Smooth muscle cell (in vitro differentiated cells): Measurements from ENCODE around the gene SRD5A3. TPM values are rescaled to one million over a fixed set of nuclear protein-coding genes. Genes with fewer than 3 reads are reported as not detected.

ENCODE experiments used
- DNase-seq: peaks from one replicate; lab custom pipeline; 2025; ENCODE audit not compliant: unreplicated experiment; lab: John Stamatoyannopoulos, UW
- H2AFZ ChIP-seq: fragments of 200-600 bp; sonication (generic); 2 replicates; pipeline ENCODE4 v1.6.0; 2016; ENCODE audit warnings: antibody characterized with exemption, low read depth, mild to moderate bottlenecking
- H3F3A ChIP-seq: fragments of 200-600 bp; sonication (generic); 2 replicates; pipeline ENCODE4 v1.6.0; 2017; ENCODE audit warnings: antibody characterized with exemption, low read depth
- H3K27ac ChIP-seq: fragments of 200-600 bp; sonication (generic); 2 replicates; pipeline ENCODE4 v1.5.1; 2016; ENCODE audit warnings: low read depth, mild to moderate bottlenecking
- H3K27me3 ChIP-seq: fragments of 200-600 bp; sonication (generic); 2 replicates; pipeline ENCODE4 v1.6.1; 2016; ENCODE audit warnings: low read depth, mild to moderate bottlenecking
- H3K36me3 ChIP-seq: fragments of 200-600 bp; sonication (generic); 2 replicates; pipeline ENCODE4 v1.5.1; 2016; ENCODE audit warnings: low read depth
- H3K4me1 ChIP-seq: fragments of 200-600 bp; sonication (generic); 2 replicates; pipeline ENCODE4 v1.5.1; 2016; ENCODE audit warnings: low read depth
- H3K4me2 ChIP-seq: fragments of 200-600 bp; sonication (generic); 2 replicates; pipeline ENCODE4 v1.6.0; 2016; ENCODE audit warnings: mild to moderate bottlenecking
- H3K4me3 ChIP-seq: fragments of 200-600 bp; sonication (generic); 2 replicates; pipeline ENCODE4 v1.5.1; 2016; ENCODE audit warnings: mild to moderate bottlenecking
- H3K79me2 ChIP-seq: fragments of 200-600 bp; sonication (generic); 2 replicates; pipeline ENCODE4 v1.6.0; 2016; ENCODE audit warnings: low read depth, mild to moderate bottlenecking
- H3K9ac ChIP-seq: fragments of 200-600 bp; sonication (generic); 2 replicates; pipeline ENCODE4 v1.6.0; 2016; ENCODE audit warnings: low read depth
- H3K9me3 ChIP-seq: fragments of 200-600 bp; sonication (generic); replicated peaks from 2 replicates; pipeline ENCODE4 v1.5.1; 2016; ENCODE audit warnings: low read depth
- H4K20me1 ChIP-seq: fragments of 200-600 bp; sonication (generic); 2 replicates; pipeline ENCODE4 v1.6.0; 2016; ENCODE audit warnings: low read depth
- CTCF ChIP-seq: fragments of 200-600 bp; sonication (generic); IDR thresholded peaks from 2 replicates; pipeline ENCODE4 v1.5.1; 2017; ENCODE audit warnings: borderline replicate concordance, mild to moderate bottlenecking, antibody characterized with exemption; ENCODE audit not compliant: insufficient read depth, poor library complexity, severe bottlenecking
- WGBS: methylation state at CpG from one replicate; pipeline ENCODE4 v1.1.7; 2016; ENCODE audit warnings: low lambda C conversion rate; 5-methylcytosine and 5-hydroxymethylcytosine counted together
- polyA plus RNA-seq: library from polyadenylated mRNA; unstranded; fragments of >200 nt; fragmentation: Nextera tagmentation; extraction: Ambion mirVana; gene quantifications from 2 replicates; pipeline ENCODE4 v1.2.1, GENCODE V29; 2016
- small RNA-seq: library from RNA; depleted of rRNA; stranded (forward); fragments of <200 nt; gene quantifications from one replicate; pipeline ENCODE3, GENCODE V24; 2014
- total RNA-seq: library from RNA; depleted of rRNA; stranded (reverse); fragments of >200 nt; gene quantifications from 2 replicates; pipeline ENCODE4 v1.2.3, GENCODE V29; 2014

Gene SRD5A3
- total and polyA plus RNA-seq, 2 experiments from 2014 or later = 18.1 to 37.3 TPM

GRCh38 chr4:55416176-55416575 lies 70.1 kb downstream of the SRD5A3 start:
- Histone ChIP-seq H3F3A (peaks cover 14% of the 10 kb centered on the region), H3K4me1 (no peaks in the 10 kb centered on the region), H3K9ac (no peak overlapping the region), H3K79me2 (peaks cover 89% of the 10 kb centered on the region), H3K27ac (peak overlapping the region; percentile 16), H3K27me3 (no peaks in the 10 kb centered on the region), H3K4me2 (no peak overlapping the region), H4K20me1 (peaks cover 97% of the 10 kb centered on the region), H2AFZ (no peak overlapping the region), H3K4me3 (no peak overlapping the region), H3K9me3 (no peaks in the 10 kb centered on the region), H3K36me3 (peaks cover 14% of the 10 kb centered on the region)
- DNase-seq = no peak
- TF ChIP-seq CTCF = no peak
- WGBS = 88% methylated on average over 3 of the region's 3 CpGs

Small RNA genes lying within 50 kb of the gene (small RNA-seq; reads per million reads assigned to genes)
- not detected for gene RF00019

Other genes starting within 250 kb of the SRD5A3 start
- 56.3 and 58.6 TPM in 2 replicates for gene KDR, start 220.6 kb upstream of the SRD5A3 start, total RNA-seq
- 27.7 and 29.3 TPM in 2 replicates for gene KDR, start 220.6 kb upstream of the SRD5A3 start, polyA plus RNA-seq
- gene TMEM165, start 49.7 kb downstream of the SRD5A3 start, total RNA-seq = 235 and 266 TPM in 2 replicates
- 167 and 178 TPM in 2 replicates for gene TMEM165, start 49.7 kb downstream of the SRD5A3 start, polyA plus RNA-seq
- 32.3 and 39.5 TPM in 2 replicates for gene CLOCK, start 200.7 kb downstream of the SRD5A3 start, total RNA-seq
- gene CLOCK, start 200.7 kb downstream of the SRD5A3 start, polyA plus RNA-seq = 5.9 and 6.9 TPM in 2 replicates
- gene PDCL2, start 246.0 kb downstream of the SRD5A3 start, total RNA-seq = not detected in 2 replicates
- gene PDCL2, start 246.0 kb downstream of the SRD5A3 start, polyA plus RNA-seq = not detected in 2 replicates